K562 (cell line): ENCODE measurements around the gene APLF. TPM values are rescaled to one million over a fixed set of nuclear protein-coding genes. Genes with fewer than 3 reads are reported as not detected.

ENCODE experiments used
- ATAC-seq: fragments of 200-7000 bp; cut with Tn5 transposase; 3 replicates; pipeline ENCODE4 v1.9.1; 2020; ENCODE audit warnings: moderate library complexity
- BruUV-seq: library from RNA; stranded (reverse); fragments of 400-500 nt; replicated peaks from 2 replicates; lab custom pipeline; 2021; lab: Mats Ljungman, UMichigan
- CTCF ChIA-PET: fragments of 300-600 bp; formaldehyde crosslinking; extraction: SDS; loops from one replicate; lab custom pipeline; 2021; ENCODE audit warnings: low intra/inter-chr PET ratio; lab: Yijun Ruan, JAX
- POLR2A ChIA-PET: fragments of 300-600, 350-650 bp; sonication (Branson Sonifier 250); formaldehyde crosslinking; extraction: SDS; loops from one replicate; lab custom pipeline; 2021; ENCODE audit warnings: antibody characterized with exemption, inconsistent platforms; lab: Yijun Ruan, JAX
- DNase-seq, 4 experiments: peaks; one replicate each; pipeline versions ENCODE4 v3.0.0 to v3.0.0-alpha.2; 2011 to 2018; ENCODE audit warnings: low spot score in 3 of 4, mixed read lengths in 3 of 4; ENCODE audit errors: extremely low read depth in 1 of 4
- FAIRE-seq: peaks from 2 replicates; lab custom pipeline; 2011; peaks lifted over from hg19 to GRCh38; lab: Jason Lieb, UNC
- H2AFZ ChIP-seq: 2 replicates; pipeline ENCODE4 v1.6.0; 2011; ENCODE audit warnings: low read depth, low read length, control low read depth, inconsistent platforms
- H3K27ac ChIP-seq: fragments of 200-600 bp; 3 replicates; pipeline ENCODE4 v1.8.0; 2011; ENCODE audit warnings: low read depth, mild to moderate bottlenecking, control low read depth, inconsistent platforms, low read length, moderate library complexity, mixed read lengths; ENCODE audit errors: extremely low read depth
- H3K27me3 ChIP-seq, 2 experiments: fragments of 300-600 bp in 1 of 2; 2 replicates in 1 of 2; 3 replicates in 1 of 2; pipeline versions ENCODE4 v1.6.0 to v1.8.0; 2011; ENCODE audit warnings: inconsistent platforms in 2 of 2, low read length in 2 of 2, mild to moderate bottlenecking in 1 of 2, mixed read lengths in 1 of 2, moderate library complexity in 1 of 2; ENCODE audit not compliant: control insufficient read depth in 2 of 2, insufficient read depth in 2 of 2
- H3K36me3 ChIP-seq: fragments of 300-600 bp; 3 replicates; pipeline ENCODE4 v1.8.0; 2011; ENCODE audit warnings: mild to moderate bottlenecking, low read length, inconsistent platforms; ENCODE audit not compliant: control insufficient read depth, insufficient read depth
- H3K4me1 ChIP-seq, 2 experiments: fragments of 200-600 bp in 1 of 2; replicated peaks in 1 of 2; 2 replicates in 1 of 2; 3 replicates in 1 of 2; pipeline versions ENCODE4 v1.5.1 to v1.8.0; 2011; ENCODE audit warnings: inconsistent platforms in 2 of 2, low read length in 2 of 2, mild to moderate bottlenecking in 1 of 2, mixed read lengths in 1 of 2, moderate library complexity in 1 of 2; ENCODE audit not compliant: control insufficient read depth in 2 of 2, insufficient read depth in 2 of 2
- H3K4me2 ChIP-seq: 2 replicates; pipeline ENCODE4 v1.6.1; 2011; ENCODE audit warnings: low read length, control low read depth, inconsistent platforms, mixed read lengths; ENCODE audit not compliant: insufficient read depth
- H3K4me3 ChIP-seq: fragments of 200-600 bp; sonication (generic), shearing (Covaris generic); 2 replicates; pipeline ENCODE4 v1.5.1; 2016; ENCODE audit warnings: control low read depth, inconsistent platforms
- H3K79me2 ChIP-seq: fragments of 200-600 bp; 3 replicates; pipeline ENCODE4 v1.8.0; 2011; ENCODE audit warnings: low read length, inconsistent platforms; ENCODE audit not compliant: control insufficient read depth, insufficient read depth
- H3K9ac ChIP-seq, 2 experiments: 2 replicates each; pipeline versions ENCODE4 v1.6.0 to v1.6.1; 2011; ENCODE audit warnings: low read depth in 2 of 2, low read length in 2 of 2, control low read depth in 1 of 2, inconsistent platforms in 1 of 2, mild to moderate bottlenecking in 1 of 2, mixed read lengths in 1 of 2; ENCODE audit not compliant: insufficient read depth in 1 of 2
- H3K9me1 ChIP-seq: one replicate; pipeline ENCODE4 v1.6.0; 2011; ENCODE audit warnings: inconsistent platforms, mild to moderate bottlenecking, low read length, moderate library complexity; ENCODE audit not compliant: control insufficient read depth, insufficient read depth
- H3K9me3 ChIP-seq: replicated peaks from 2 replicates; pipeline ENCODE4 v1.5.1; 2011; ENCODE audit warnings: low read depth, low read length, inconsistent platforms; ENCODE audit not compliant: control insufficient read depth, insufficient read depth
- H4K20me1 ChIP-seq: replicated peaks from 2 replicates; pipeline ENCODE4 v1.6.1; 2011; ENCODE audit warnings: low read length, inconsistent platforms, mixed read lengths; ENCODE audit not compliant: control insufficient read depth, insufficient read depth
- BHLHE40 ChIP-seq: IDR thresholded peaks from 2 replicates; pipeline ENCODE4 v1.6.1; 2011; ENCODE audit warnings: low read length, improper control_type of control experiment
- BRF1 ChIP-seq: IDR thresholded peaks from 3 replicates; pipeline ENCODE4 v1.6.1; 2011; ENCODE audit warnings: borderline replicate concordance, mild to moderate bottlenecking; ENCODE audit not compliant: insufficient read length; ENCODE audit errors: extremely low read depth
- CBX8 ChIP-seq: fragments of 200-600 bp; sonication (generic); IDR thresholded peaks from 2 replicates; pipeline ENCODE4 v1.6.1; 2012; ENCODE audit warnings: borderline replicate concordance, mixed run types, low read depth, mild to moderate bottlenecking, moderate library complexity, mixed read lengths, low read length, control low read depth, inconsistent platforms; ENCODE audit not compliant: poor library complexity, severe bottlenecking; ENCODE audit errors: extremely low read depth
- CCAR2 ChIP-seq: fragments of 200-400 bp; formaldehyde crosslinking; IDR thresholded peaks from 2 replicates; pipeline ENCODE4 v1.6.1; 2017; ENCODE audit warnings: mild to moderate bottlenecking, low read depth, low read length
- CREM ChIP-seq: IDR thresholded peaks from 2 replicates; pipeline ENCODE4 v1.6.1; 2014; ENCODE audit warnings: antibody characterized with exemption, low read depth
- E2F1 ChIP-seq: sonication (generic); formaldehyde crosslinking; IDR thresholded peaks from 2 replicates; pipeline ENCODE4 v1.8.1; 2023; ENCODE audit warnings: mild to moderate bottlenecking, missing genetic modification reagents, moderate library complexity
- FOXA3 ChIP-seq, 2 experiments: fragments of 450-650 bp in 1 of 2; sonication (generic) in 1 of 2; formaldehyde crosslinking; IDR thresholded peaks in 1 of 2; conservative IDR thresholded peaks in 1 of 2; 2 replicates each; pipeline versions ENCODE4 v1.4.0 to v1.8.0; 2020 to 2022; ENCODE audit warnings: mild to moderate bottlenecking in 2 of 2, missing genetic modification reagents in 1 of 2
- GABPB1 ChIP-seq: sonication (generic); formaldehyde crosslinking; IDR thresholded peaks from 2 replicates; pipeline ENCODE4 v1.8.0; 2022; ENCODE audit warnings: mild to moderate bottlenecking, missing genetic modification reagents
- HNRNPL ChIP-seq: fragments of 200-400 bp; formaldehyde crosslinking; IDR thresholded peaks from 2 replicates; pipeline ENCODE4 v1.6.1; 2017; ENCODE audit warnings: low read depth, mild to moderate bottlenecking, low read length
- ILK ChIP-seq: fragments of 450-650 bp; IDR thresholded peaks from 2 replicates; pipeline ENCODE4 v1.6.1; 2016; ENCODE audit warnings: missing genetic modification characterization, low read depth, mild to moderate bottlenecking, missing compliant biosample characterization, moderate library complexity, borderline replicate concordance
- MAFK ChIP-seq: IDR thresholded peaks from 2 replicates; pipeline ENCODE4 v1.6.1; 2011; ENCODE audit warnings: low read length, improper control_type of control experiment
- NELFE ChIP-seq: IDR thresholded peaks from 2 replicates; pipeline ENCODE4 v1.6.1; 2011; ENCODE audit warnings: mild to moderate bottlenecking; ENCODE audit not compliant: insufficient read depth, insufficient read length
- NR3C1 ChIP-seq: sonication (generic); formaldehyde crosslinking; IDR thresholded peaks from 2 replicates; pipeline ENCODE4 v1.8.1; 2022; ENCODE audit warnings: missing genetic modification reagents
- RCOR1 ChIP-seq, 2 experiments: IDR thresholded peaks; 2 replicates each; pipeline ENCODE4 v1.6.1; 2012; ENCODE audit warnings: low read depth in 2 of 2, low read length in 2 of 2, borderline replicate concordance in 1 of 2, improper control_type of control experiment in 1 of 2
- SMARCE1 ChIP-seq: fragments of 450-650 bp; IDR thresholded peaks from 2 replicates; pipeline ENCODE4 v1.7.1; 2016; ENCODE audit warnings: mild to moderate bottlenecking
- U2AF1 ChIP-seq: fragments of 200-400 bp; formaldehyde crosslinking; optimal IDR thresholded peaks from 2 replicates; pipeline ENCODE3; 2017; ENCODE audit warnings: mild to moderate bottlenecking, low read depth, low read length, moderate library complexity
- ZNF217 ChIP-seq: sonication (generic); formaldehyde crosslinking; IDR thresholded peaks from 2 replicates; pipeline ENCODE4 v1.8.0; 2022; ENCODE audit warnings: mild to moderate bottlenecking, missing genetic modification reagents
- ZNF436 ChIP-seq: fragments of 250-450, 450-650 bp; sonication (Bioruptor Pico); formaldehyde crosslinking; IDR thresholded peaks from 2 replicates; pipeline ENCODE4 v1.7.0; 2020; ENCODE audit warnings: mild to moderate bottlenecking
- WGBS: fragments of 100-300 bp; shearing (Covaris generic); methylation state at CpG from one replicate; pipeline ENCODE4 v1.1.6; 2016; ENCODE audit warnings: low coverage, mixed read lengths; ENCODE audit not compliant: insufficient coverage; ENCODE audit errors: missing lambda C conversion rate; 5-methylcytosine and 5-hydroxymethylcytosine counted together
- in situ Hi-C: fragments of 300-500 bp; cut with MboI; formaldehyde crosslinking; loops from 4 replicates; pipeline ENCODE4 v1.15.0; 2018; ENCODE audit warnings: inconsistent platforms, mixed read lengths
- intact Hi-C: fragments of 100-400 bp; cut with micrococcal nuclease; formaldehyde crosslinking; loops from 2 replicates; pipeline ENCODE4 v1.14.2; 2022
- polyA plus RNA-seq, 8 experiments: library from polyadenylated mRNA; depleted of rRNA in 4 of 8; stranded (reverse) in 5 of 8; unstranded in 3 of 8; fragments of >200 nt; fragmentation: Nextera tagmentation in 2 of 8; fragmentation: Illumina TruSeq in 1 of 8; extraction: Ambion mirVana in 2 of 8; extraction: Trizol in 1 of 8; gene quantifications; 2 replicates each; pipeline versions ENCODE4 v1.2.1 to v1.2.3, GENCODE V29; 2011 to 2014; ENCODE audit warnings: inconsistent platforms in 1 of 8, missing spikeins in 1 of 8
- total RNA-seq, 7 experiments: library from RNA; depleted of rRNA in 6 of 7; stranded (reverse); fragments of >200 nt in 6 of 7; fragmentation: Illumina TruSeq in 2 of 7; extraction: Trizol in 2 of 7; gene quantifications; 2 replicates each; pipeline versions ENCODE4 v1.2.1 to v1.2.3, GENCODE V29; 2011 to 2021; ENCODE audit warnings: low replicate concordance in 1 of 7
- TF ChIP-seq, protein P1 (sequence below): fragments of 450-650 bp; IDR thresholded peaks from 2 replicates; pipeline ENCODE4 v1.6.1; 2016; ENCODE audit warnings: low read depth, mild to moderate bottlenecking, moderate library complexity

The APLF gene
- total and polyA plus RNA-seq, 9 of the 15 experiments (the other 6 are each of a cell fraction or from before 2014, with no cell fraction given): 0.07 to 1.1 (median 0.71) TPM

DNA sequence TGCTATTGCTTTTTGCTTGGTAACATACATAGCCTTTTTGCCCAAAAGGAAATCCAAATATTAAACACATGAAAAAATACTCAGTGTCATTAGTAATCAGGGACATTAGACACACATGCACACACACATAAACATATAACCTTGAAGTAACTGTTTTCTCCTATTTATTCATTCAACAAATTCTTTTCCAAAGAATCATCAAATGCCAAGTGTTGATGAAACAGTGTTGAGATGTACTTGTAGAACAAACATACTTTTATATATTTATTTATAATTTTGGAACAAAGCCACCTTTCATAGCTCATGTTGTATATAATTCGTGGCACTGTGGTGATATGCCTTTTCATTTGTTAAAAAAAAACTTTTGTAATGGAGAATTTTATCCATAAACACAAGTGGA is 81.0 kb downstream of the APLF start:
- no peak for FAIRE-seq

More for the DNA sequence above, 81.0 kb downstream of the APLF start:
- Histone ChIP-seq H3K27me3 (no peaks in the 10 kb centered on the region), H3K36me3 (no peaks in the 10 kb centered on the region), H3K9me3 (no peaks in the 10 kb centered on the region), H2AFZ (no peak overlapping the region), H4K20me1 (no peaks in the 10 kb centered on the region), H3K4me1 (no peaks in the 10 kb centered on the region), H3K9ac (no peak overlapping the region), H3K9me1 (no peaks in the 10 kb centered on the region), H3K4me3 (no peak overlapping the region), H3K4me2 (no peak overlapping the region), H3K27ac (no peak overlapping the region), H3K79me2 (no peaks in the 10 kb centered on the region)
- 6% methylated on average over 1 of the region's 1 CpG for WGBS
- ATAC-seq (no peak), DNase-seq (no peak)
- POLR2A ChIA-PET: no interaction called here
- BruUV-seq: no TSS peak
- CTCF ChIA-PET: no interaction called here
- no peak for TF ChIP-seq GABPB1 (CRISPR knock-in tag)
- TF ChIP-seq, protein P1, sequence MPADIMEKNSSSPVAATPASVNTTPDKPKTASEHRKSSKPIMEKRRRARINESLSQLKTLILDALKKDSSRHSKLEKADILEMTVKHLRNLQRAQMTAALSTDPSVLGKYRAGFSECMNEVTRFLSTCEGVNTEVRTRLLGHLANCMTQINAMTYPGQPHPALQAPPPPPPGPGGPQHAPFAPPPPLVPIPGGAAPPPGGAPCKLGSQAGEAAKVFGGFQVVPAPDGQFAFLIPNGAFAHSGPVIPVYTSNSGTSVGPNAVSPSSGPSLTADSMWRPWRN: no peak
- TF ChIP-seq NR3C1: no peak
- no peak for TF ChIP-seq ILK (tag)
- TF ChIP-seq SMARCE1: no peak
- no peak for TF ChIP-seq BRF1
- no peak for TF ChIP-seq NELFE
- no peak for TF ChIP-seq RCOR1 (IDR thresholded peaks at IDR 0.05; ENCODE audit: borderline replicate concordance in 1 of 2, low read depth in 2 of 2, low read length in 2 of 2)
- no peak for TF ChIP-seq HNRNPL
- no peak for TF ChIP-seq ZNF436 (CRISPR knock-in tag)
- TF ChIP-seq CREM: no peak
- TF ChIP-seq CCAR2: no peak
- no peak for TF ChIP-seq ZNF217
- no peak for TF ChIP-seq E2F1 (CRISPR knock-in tag)
- TF ChIP-seq BHLHE40: no peak
- TF ChIP-seq CBX8: no peak
- TF ChIP-seq U2AF1: no peak
- TF ChIP-seq MAFK: no peak
- TF ChIP-seq FOXA3 (CRISPR knock-in tag; conservative IDR thresholded peaks at IDR 0.05 in 1 of 2, IDR thresholded peaks at IDR 0.05 in 1 of 2): no peak
- intact Hi-C loops (no loop called here), in situ Hi-C loops (no loop called here)
